ENCODE data around the gene CPSF3. TPM values are rescaled to one million over a fixed set of nuclear protein-coding genes. Genes with fewer than 3 reads are reported as not detected.

CPSF3 gene
- polyA plus RNA-seq, 1 donor = 33.4 TPM

DNA sequence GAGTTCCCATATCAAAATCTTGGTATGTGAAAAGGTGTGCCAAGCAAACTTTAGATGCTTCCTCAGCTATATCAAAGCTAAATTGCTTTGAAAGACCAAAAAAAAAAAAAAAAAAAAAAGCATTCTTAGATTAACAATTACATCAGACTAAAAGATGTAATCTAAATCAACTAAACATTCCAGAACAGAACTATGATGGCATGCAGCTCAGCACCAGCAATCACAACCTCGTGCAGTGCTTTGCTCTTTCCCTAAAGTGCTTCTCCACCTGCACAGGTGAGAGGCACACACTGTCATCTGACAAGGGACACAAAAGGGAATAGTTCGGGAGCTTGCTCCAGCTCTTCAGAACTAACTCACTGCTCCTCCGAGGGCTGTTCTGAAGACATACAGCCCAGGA, 94.7 kb downstream of the CPSF3 start:
- no peak for DNase-seq (ENCODE audit: low read depth)

DNA sequence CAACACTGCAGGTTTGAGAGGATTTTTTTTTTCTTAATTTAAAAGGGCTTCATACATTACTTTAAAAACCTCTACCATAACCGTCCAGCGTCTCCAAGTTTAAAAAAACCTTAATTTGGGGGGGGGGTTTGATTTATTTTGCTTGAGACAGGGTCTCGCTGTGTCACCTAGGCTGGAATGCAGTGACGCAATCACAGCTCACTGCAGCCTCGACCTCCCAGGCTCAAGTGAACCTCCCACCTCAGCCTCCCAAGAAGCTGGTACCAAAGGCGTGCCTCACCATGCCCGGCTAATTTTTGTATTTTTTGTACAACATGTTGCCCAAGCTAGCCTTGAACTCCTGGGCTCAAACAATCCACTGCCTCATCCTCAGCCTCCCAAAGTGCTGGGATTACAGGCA, 95.3 kb downstream of the CPSF3 start:
- DNase-seq (ENCODE audit: low read depth) = no peak

DNA sequence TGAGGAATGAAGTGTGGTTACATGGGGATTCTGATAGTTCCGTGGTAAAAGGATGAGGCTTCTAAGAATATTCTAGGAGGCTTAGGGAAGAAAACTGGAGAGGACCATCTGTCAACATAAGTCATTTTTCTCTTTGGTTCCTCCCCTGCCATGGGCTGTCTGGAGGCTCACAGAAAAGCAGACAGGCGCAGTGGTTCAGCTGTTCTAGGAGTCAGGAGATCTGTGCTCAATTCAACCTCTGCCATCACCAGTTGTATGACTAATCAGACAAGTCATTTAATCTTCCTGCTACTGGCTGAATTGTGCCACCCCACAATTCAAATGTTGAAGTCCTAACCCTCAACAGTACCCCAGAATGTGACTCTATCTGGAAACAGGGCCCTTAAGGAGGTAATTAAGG, 95.8 kb downstream of the CPSF3 start:
- DNase-seq (ENCODE audit: low read depth) = no peak

Other genes starting within 250 kb of the CPSF3 start
- 17.6 TPM for gene ASAP2, start 216.8 kb upstream of the CPSF3 start, polyA plus RNA-seq (ENCODE audit: insufficient read length)
- gene ITGB1BP1, start 126 bp upstream of the CPSF3 start, polyA plus RNA-seq (ENCODE audit: insufficient read length) = 60.8 TPM
- 53.0 TPM for gene IAH1, start 50.9 kb downstream of the CPSF3 start, polyA plus RNA-seq (ENCODE audit: insufficient read length)
- 25.4 TPM for gene ADAM17, start 132.2 kb downstream of the CPSF3 start, polyA plus RNA-seq (ENCODE audit: insufficient read length)
- 174 TPM for gene YWHAQ, start 207.3 kb downstream of the CPSF3 start, polyA plus RNA-seq (ENCODE audit: insufficient read length)

Data from forelimb muscle (tissue), 1 donor.